HEK293 (cell line): Measurements from ENCODE around the gene UBASH3B.

Source experiments
- CTCF ChIA-PET: fragments of 350-600 bp; formaldehyde crosslinking; extraction: SDS; loops from one replicate; lab custom pipeline; 2021; ENCODE audit warnings: antibody characterized with exemption; lab: Yijun Ruan, JAX
- POLR2A ChIA-PET: fragments of 300-600 bp; formaldehyde crosslinking; extraction: SDS; loops from one replicate; lab custom pipeline; 2020; ENCODE audit warnings: antibody characterized with exemption, inconsistent platforms; lab: Yijun Ruan, JAX
- H3K27ac ChIP-seq: fragments of 200-500 bp; sonication (Bioruptor generic); 2 replicates; pipeline ENCODE4 v1.5.1; 2014; ENCODE audit warnings: low read depth, low read length, control low read depth, inconsistent platforms; ENCODE audit errors: extremely low read depth
- H3K36me3 ChIP-seq, 2 experiments: fragments of 200-500 bp in 1 of 2; sonication (Bioruptor generic) in 1 of 2; 1 replicate in 1 of 2; 2 replicates in 1 of 2; pipeline ENCODE4 v1.5.1; 2014 to 2017; ENCODE audit warnings: inconsistent platforms in 2 of 2, low read length in 2 of 2; ENCODE audit not compliant: control insufficient read depth in 2 of 2, insufficient read depth in 1 of 2
- H3K4me1 ChIP-seq: fragments of 200-500 bp; sonication (Bioruptor generic); 2 replicates; pipeline ENCODE4 v1.5.1; 2014; ENCODE audit warnings: mild to moderate bottlenecking, low read length, inconsistent platforms; ENCODE audit not compliant: control insufficient read depth, insufficient read depth
- H3K4me3 ChIP-seq: 2 replicates; pipeline ENCODE4 v1.5.1; 2011; ENCODE audit warnings: low read depth, mild to moderate bottlenecking, control low read depth, low read length, moderate library complexity
- H3K9me3 ChIP-seq: fragments of 200-500 bp; sonication (Bioruptor generic); 2 replicates; pipeline ENCODE4 v1.5.1; 2014; ENCODE audit warnings: low read depth, low read length, inconsistent platforms; ENCODE audit not compliant: control insufficient read depth, insufficient read depth
- IKZF3 ChIP-seq: fragments of 450-650 bp; IDR thresholded peaks from 2 replicates; pipeline ENCODE4 v1.5.0; 2018; ENCODE audit warnings: missing biosample characterization, mild to moderate bottlenecking, missing genetic modification characterization, moderate library complexity
- TCF7L2 ChIP-seq: IDR thresholded peaks from 2 replicates; pipeline ENCODE4 v1.6.1; 2011; ENCODE audit warnings: low read depth, mild to moderate bottlenecking, inconsistent platforms, low read length, moderate library complexity, borderline replicate concordance
- ZBTB10 ChIP-seq: fragments of 450-650 bp; formaldehyde crosslinking; IDR thresholded peaks from 2 replicates; pipeline ENCODE4 v1.5.1; 2016; ENCODE audit warnings: missing biosample characterization, missing genetic modification characterization
- ZBTB7A ChIP-seq: fragments of 450-650 bp; formaldehyde crosslinking; IDR thresholded peaks from 2 replicates; pipeline ENCODE4 v1.5.1; 2016; ENCODE audit warnings: low read depth, missing biosample characterization, missing genetic modification characterization
- ZNF214 ChIP-seq: fragments of 450-650 bp; formaldehyde crosslinking; IDR thresholded peaks from 2 replicates; pipeline ENCODE4 v1.5.1; 2017; ENCODE audit warnings: missing biosample characterization, mild to moderate bottlenecking, missing genetic modification characterization, borderline replicate concordance
- ZNF223 ChIP-seq: fragments of 450-650 bp; formaldehyde crosslinking; IDR thresholded peaks from 2 replicates; pipeline ENCODE4 v1.5.1; 2016; ENCODE audit warnings: missing biosample characterization, missing genetic modification characterization
- ZNF292 ChIP-seq: fragments of 450-650 bp; formaldehyde crosslinking; IDR thresholded peaks from 2 replicates; pipeline ENCODE4 v1.5.1; 2016; ENCODE audit warnings: low read depth, missing biosample characterization, missing genetic modification characterization, borderline replicate concordance
- ZNF426 ChIP-seq: fragments of 450-650 bp; formaldehyde crosslinking; IDR thresholded peaks from 2 replicates; pipeline ENCODE4 v1.5.1; 2017; ENCODE audit warnings: missing biosample characterization, missing genetic modification characterization, mild to moderate bottlenecking, inconsistent platforms, moderate library complexity
- ZNF530 ChIP-seq: fragments of 450-650 bp; formaldehyde crosslinking; IDR thresholded peaks from 2 replicates; pipeline ENCODE4 v1.5.1; 2016; ENCODE audit warnings: low read depth, missing biosample characterization, missing genetic modification characterization
- ZNF560 ChIP-seq: fragments of 450-650 bp; formaldehyde crosslinking; IDR thresholded peaks from 2 replicates; pipeline ENCODE4 v1.5.1; 2017; ENCODE audit warnings: missing biosample characterization, missing genetic modification characterization, borderline replicate concordance
- ZNF707 ChIP-seq: fragments of 450-650 bp; formaldehyde crosslinking; IDR thresholded peaks from 2 replicates; pipeline ENCODE4 v1.5.1; 2016; ENCODE audit warnings: missing biosample characterization, missing genetic modification characterization
- ZNF76 ChIP-seq: fragments of 450-650 bp; formaldehyde crosslinking; IDR thresholded peaks from 2 replicates; pipeline ENCODE4; 2016; ENCODE audit warnings: low read depth, missing biosample characterization, missing genetic modification characterization, borderline replicate concordance
- ZNF777 ChIP-seq: fragments of 450-650 bp; formaldehyde crosslinking; IDR thresholded peaks from 2 replicates; pipeline ENCODE4 v1.5.1; 2017; ENCODE audit warnings: missing biosample characterization, missing genetic modification characterization, borderline replicate concordance
- TF ChIP-seq, protein P1 (sequence below): fragments of 450-650 bp; formaldehyde crosslinking; conservative IDR thresholded peaks from 2 replicates; pipeline ENCODE4 v1.5.1; 2016; ENCODE audit warnings: low read depth, missing biosample characterization, missing genetic modification characterization
- TF ChIP-seq, protein P2 (sequence below): fragments of 450-650 bp; formaldehyde crosslinking; IDR thresholded peaks from 2 replicates; pipeline ENCODE4 v1.5.1; 2016; ENCODE audit warnings: missing biosample characterization, missing genetic modification characterization

UBASH3B gene

GRCh38 chr11:122711362-122711761, 55.8 kb downstream of the UBASH3B start:
- TF ChIP-seq ZNF76 (tag by site-specific recombination) (no peak), ZNF560 (tag by site-specific recombination) (no peak), ZNF707 (tag by site-specific recombination) (no peak), ZBTB10 (tag by site-specific recombination) (no peak), ZNF530 (no peak), IKZF3 (tag by site-specific recombination) (no peak), ZNF777 (no peak), ZNF426 (tag by site-specific recombination) (no peak), ZBTB7A (tag by site-specific recombination) (no peak)
- TF ChIP-seq, protein P1, sequence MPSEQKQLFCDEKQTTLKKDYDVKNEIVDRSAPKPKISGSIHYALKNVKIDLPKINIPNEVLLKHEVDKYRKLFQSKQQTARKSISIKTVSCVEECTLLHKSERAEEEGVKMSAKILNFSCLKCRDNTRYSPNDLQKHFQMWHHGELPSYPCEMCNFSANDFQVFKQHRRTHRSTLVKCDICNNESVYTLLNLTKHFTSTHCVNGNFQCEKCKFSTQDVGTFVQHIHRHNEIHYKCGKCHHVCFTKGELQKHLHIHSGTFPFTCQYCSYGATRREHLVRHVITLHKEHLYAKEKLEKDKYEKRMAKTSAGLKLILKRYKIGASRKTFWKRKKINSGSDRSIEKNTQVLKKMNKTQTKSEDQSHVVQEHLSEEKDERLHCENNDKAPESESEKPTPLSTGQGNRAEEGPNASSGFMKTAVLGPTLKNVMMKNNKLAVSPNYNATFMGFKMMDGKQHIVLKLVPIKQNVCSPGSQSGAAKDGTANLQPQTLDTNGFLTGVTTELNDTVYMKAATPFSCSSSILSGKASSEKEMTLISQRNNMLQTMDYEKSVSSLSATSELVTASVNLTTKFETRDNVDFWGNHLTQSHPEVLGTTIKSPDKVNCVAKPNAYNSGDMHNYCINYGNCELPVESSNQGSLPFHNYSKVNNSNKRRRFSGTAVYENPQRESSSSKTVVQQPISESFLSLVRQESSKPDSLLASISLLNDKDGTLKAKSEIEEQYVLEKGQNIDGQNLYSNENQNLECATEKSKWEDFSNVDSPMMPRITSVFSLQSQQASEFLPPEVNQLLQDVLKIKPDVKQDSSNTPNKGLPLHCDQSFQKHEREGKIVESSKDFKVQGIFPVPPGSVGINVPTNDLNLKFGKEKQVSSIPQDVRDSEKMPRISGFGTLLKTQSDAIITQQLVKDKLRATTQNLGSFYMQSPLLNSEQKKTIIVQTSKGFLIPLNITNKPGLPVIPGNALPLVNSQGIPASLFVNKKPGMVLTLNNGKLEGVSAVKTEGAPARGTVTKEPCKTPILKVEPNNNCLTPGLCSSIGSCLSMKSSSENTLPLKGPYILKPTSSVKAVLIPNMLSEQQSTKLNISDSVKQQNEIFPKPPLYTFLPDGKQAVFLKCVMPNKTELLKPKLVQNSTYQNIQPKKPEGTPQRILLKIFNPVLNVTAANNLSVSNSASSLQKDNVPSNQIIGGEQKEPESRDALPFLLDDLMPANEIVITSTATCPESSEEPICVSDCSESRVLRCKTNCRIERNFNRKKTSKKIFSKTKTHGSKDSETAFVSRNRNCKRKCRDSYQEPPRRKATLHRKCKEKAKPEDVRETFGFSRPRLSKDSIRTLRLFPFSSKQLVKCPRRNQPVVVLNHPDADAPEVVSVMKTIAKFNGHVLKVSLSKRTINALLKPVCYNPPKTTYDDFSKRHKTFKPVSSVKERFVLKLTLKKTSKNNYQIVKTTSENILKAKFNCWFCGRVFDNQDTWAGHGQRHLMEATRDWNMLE: no peak
- TF ChIP-seq, all 188 proteins: peak for 0
- Histone ChIP-seq H3K36me3 (no peaks in the 10 kb centered on the region), H3K4me3 (no peak overlapping the region), H3K27ac (no peak overlapping the region), H3K9me3 (no peaks in the 10 kb centered on the region), H3K4me1 (no peaks in the 10 kb centered on the region)
- ChIA-PET POLR2A (no interaction called here), CTCF (no interaction called here)

DNA sequence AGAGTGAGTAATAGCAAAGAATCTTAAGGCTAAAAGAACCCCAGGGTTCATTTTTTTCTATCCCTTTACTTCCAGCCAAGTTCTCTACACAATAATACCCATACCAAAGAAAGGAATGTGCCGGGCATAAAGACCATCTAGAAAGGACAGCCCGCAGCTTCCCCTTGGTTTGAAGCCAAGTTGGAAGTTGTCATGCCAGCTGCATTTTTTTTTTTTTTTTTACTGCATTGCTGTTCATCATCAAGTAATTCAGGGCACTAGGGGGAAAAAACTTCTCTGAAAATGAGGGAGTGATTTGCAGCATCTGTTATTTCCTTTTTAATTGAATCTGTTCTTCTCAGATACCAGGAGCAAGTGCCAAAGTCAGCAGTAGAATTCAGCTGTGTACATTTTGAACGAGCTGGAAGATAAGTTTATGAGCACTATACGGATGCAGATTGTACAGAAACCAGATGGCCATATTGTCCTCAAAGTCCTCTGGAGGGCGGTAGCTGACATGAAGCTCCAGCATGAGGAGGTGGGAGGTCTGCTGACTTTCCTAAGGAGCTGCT, 56.4 kb downstream of the UBASH3B start:
- TF ChIP-seq ZNF214 (tag by site-specific recombination): no peak
- TF ChIP-seq TCF7L2: no peak
- no peak for TF ChIP-seq ZNF223 (tag by site-specific recombination)
- TF ChIP-seq ZNF292 (tag by site-specific recombination): no peak
- TF ChIP-seq, protein P2, sequence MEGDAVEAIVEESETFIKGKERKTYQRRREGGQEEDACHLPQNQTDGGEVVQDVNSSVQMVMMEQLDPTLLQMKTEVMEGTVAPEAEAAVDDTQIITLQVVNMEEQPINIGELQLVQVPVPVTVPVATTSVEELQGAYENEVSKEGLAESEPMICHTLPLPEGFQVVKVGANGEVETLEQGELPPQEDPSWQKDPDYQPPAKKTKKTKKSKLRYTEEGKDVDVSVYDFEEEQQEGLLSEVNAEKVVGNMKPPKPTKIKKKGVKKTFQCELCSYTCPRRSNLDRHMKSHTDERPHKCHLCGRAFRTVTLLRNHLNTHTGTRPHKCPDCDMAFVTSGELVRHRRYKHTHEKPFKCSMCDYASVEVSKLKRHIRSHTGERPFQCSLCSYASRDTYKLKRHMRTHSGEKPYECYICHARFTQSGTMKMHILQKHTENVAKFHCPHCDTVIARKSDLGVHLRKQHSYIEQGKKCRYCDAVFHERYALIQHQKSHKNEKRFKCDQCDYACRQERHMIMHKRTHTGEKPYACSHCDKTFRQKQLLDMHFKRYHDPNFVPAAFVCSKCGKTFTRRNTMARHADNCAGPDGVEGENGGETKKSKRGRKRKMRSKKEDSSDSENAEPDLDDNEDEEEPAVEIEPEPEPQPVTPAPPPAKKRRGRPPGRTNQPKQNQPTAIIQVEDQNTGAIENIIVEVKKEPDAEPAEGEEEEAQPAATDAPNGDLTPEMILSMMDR (tag by site-specific recombination): peak; percentile 14; the same call in 1 of the 2 replicates
- TF ChIP-seq, all 188 proteins: peak for 1
- ChIA-PET CTCF (interaction anchor here (0.8 kb wide), 1 partner anchor 9 kb away, joined by 3 read pairs; no protein-coding TSS in a partner anchor), POLR2A (no interaction called here)

More for the DNA sequence above, 56.4 kb downstream of the UBASH3B start:
- Histone ChIP-seq H3K36me3 (no peaks in the 10 kb centered on the region), H3K4me3 (no peak overlapping the region), H3K27ac (no peak overlapping the region), H3K4me1 (no peaks in the 10 kb centered on the region), H3K9me3 (no peaks in the 10 kb centered on the region)
